Suppressor macrophage treated with lipopolysaccharide for 4 hours (primary cell): Measurements from ENCODE around the gene DNAH14.
"Not testable (repeated sequence)": the region's sequence is repeated elsewhere in the genome, so short reads cannot be mapped to it uniquely, and the experiment has no call there.

Experiments
- DNase-seq: peaks from one replicate; pipeline ENCODE4 v3.0.0-alpha.2; 2020

DNAH14 gene

GRCh38 chr1:225004396-225004795 lies 74.9 kb downstream of the DNAH14 start:
- no peak for DNase-seq

DNA sequence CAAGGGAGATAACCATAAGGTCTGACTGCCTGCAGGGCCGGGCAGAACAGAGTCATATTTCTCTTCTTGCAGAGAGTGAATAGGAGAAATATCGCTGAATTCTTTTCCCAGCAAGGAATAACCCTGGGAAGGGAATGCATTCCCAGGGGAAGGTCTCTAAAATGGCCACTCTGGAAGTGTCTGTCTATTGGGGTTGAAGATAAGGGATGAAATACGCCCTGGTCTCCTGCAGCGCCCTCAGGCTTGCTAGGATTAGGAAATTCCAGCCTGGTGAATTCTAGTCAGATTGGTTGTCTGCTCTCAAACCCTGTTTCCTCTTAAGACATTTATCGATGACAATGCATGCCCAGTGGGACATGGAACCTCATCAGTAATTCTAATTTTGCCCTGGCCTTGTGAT lies 76.9 kb downstream of the DNAH14 start:
- not testable (repeated sequence) for DNase-seq

GRCh38 chr1:225008050-225008449 lies 78.6 kb downstream of the DNAH14 start:
- not testable (repeated sequence) for DNase-seq

GRCh38 chr1:225021037-225021436 lies 91.6 kb downstream of the DNAH14 start:
- DNase-seq = no peak

DNA sequence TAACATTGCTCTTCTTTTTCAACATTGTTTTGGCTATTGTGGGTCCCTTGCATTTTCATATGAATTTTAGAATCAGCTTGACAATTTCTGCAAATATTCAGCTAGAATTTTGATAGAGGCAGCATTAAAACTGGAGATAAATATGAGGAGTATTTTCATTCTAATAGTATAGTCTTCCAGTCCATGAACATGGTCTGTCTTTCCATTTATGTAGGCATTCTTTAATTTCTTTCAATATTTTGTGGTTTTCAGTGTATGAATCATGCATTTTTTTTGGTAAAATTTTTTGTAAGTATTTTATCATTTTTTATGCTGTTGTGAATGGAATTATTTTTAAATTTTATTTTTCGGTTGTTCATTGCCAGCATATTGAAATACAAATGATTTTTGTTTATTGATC lies 97.2 kb downstream of the DNAH14 start:
- DNase-seq = no peak

DNA sequence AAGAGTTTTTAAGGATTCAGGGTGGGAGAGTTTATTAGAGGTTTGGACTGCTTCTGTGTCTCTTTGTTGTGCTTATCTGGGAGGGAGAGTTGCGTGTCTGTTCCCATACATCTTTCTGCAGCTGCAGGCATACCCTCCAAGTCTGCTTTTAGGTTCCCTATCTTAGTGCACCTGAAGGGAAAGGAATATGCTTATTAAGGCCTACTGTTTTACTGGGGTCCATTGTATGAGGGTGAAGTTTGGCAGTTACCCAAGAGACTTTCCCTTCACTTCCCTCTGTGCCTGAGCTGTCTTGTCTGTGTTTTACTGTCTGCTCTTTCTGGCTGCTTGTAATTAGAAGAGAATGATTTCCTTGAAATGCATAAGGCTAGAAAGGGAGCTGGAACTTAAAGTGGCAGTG lies 107.0 kb downstream of the DNAH14 start:
- not testable (repeated sequence) for DNase-seq

- no peak for DNase-seq
These were observed 112.8 kb downstream of the DNAH14 start for GRCh38 chr1:225042263-225042662.

GRCh38 chr1:225044258-225044657 lies 114.8 kb downstream of the DNAH14 start:
- no peak for DNase-seq

GRCh38 chr1:225049594-225049993 lies 120.1 kb downstream of the DNAH14 start:
- DNase-seq = no peak

GRCh38 chr1:225063722-225064121 lies 134.2 kb downstream of the DNAH14 start:
- no peak for DNase-seq

- no peak for DNase-seq
These were observed 141.5 kb downstream of the DNAH14 start for GRCh38 chr1:225070972-225071371.

- DNase-seq = no peak
These were observed 167.7 kb downstream of the DNAH14 start for GRCh38 chr1:225097175-225097574.

DNA sequence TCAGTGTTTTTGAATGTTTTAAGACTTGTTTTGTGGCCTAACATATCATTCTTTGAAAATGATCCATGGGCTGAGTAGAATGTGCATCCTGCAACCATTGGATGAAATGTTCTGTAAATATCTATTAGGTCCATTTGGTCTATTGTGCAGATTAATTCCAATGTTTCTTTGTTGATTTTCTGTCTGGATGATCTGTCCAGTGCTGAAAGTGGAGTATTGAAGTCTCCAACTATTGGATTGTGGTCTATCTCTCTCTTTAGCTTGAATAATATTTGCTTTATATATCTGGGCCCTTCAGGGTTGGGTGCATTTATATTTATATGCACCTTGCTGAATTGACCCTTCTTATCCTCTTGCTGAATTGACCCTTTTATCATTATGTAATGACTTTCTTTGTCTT lies 181.5 kb downstream of the DNAH14 start:
- DNase-seq = no peak

DNA sequence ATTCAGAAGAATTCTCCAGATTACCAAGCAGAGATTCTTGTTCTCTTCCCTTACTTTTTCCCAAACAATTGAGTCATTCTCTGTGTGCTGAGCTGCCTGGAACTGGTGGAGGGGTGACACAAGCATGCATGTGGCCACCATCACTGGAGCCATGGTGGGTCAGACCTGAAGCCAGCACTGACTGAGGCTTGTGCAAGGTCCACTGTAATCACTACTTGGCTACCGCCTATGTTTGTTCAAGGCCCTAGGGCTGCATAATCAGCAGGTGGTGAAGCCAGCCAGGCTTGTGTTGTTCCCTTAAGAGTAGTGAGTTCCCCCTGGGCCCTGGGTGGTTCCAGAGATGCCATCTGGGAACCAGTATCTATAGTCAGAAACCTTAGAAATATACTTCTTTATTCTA lies 183.8 kb downstream of the DNAH14 start:
- no peak for DNase-seq

GRCh38 chr1:225114354-225114990 lies 185.0 kb downstream of the DNAH14 start:
- DNase-seq = no peak

DNA sequence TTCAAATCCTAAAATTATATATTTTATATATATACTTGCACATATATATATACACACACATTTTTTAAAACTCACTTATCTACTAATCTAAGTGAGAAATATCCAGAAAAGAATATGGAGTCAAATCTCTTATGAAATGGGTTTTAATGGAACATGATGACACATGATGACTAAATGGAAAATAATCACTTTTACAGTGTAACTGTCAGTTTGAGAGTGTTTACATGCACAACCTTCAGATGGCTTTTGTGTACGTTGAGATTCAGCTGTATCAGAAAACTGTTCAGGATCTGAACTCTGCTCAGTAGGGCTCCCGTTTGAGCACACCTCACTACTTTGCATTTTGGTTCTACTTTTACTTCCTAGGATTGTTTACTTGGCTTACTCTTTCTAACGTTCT lies 189.8 kb downstream of the DNAH14 start:
- no peak for DNase-seq

- no peak for DNase-seq
These were observed 191.6 kb downstream of the DNAH14 start for GRCh38 chr1:225121095-225121494.

- no peak for DNase-seq
These were observed 202.4 kb downstream of the DNAH14 start for GRCh38 chr1:225131869-225132268.

- no peak for DNase-seq
These were observed 208.5 kb downstream of the DNAH14 start for GRCh38 chr1:225137976-225138375.

- no peak for DNase-seq
These were observed 213.5 kb downstream of the DNAH14 start for GRCh38 chr1:225143001-225143400.

- DNase-seq = no peak
These were observed 217.0 kb downstream of the DNAH14 start for GRCh38 chr1:225146478-225146877.

GRCh38 chr1:225147791-225148190 lies 218.3 kb downstream of the DNAH14 start:
- not testable (repeated sequence) for DNase-seq

DNA sequence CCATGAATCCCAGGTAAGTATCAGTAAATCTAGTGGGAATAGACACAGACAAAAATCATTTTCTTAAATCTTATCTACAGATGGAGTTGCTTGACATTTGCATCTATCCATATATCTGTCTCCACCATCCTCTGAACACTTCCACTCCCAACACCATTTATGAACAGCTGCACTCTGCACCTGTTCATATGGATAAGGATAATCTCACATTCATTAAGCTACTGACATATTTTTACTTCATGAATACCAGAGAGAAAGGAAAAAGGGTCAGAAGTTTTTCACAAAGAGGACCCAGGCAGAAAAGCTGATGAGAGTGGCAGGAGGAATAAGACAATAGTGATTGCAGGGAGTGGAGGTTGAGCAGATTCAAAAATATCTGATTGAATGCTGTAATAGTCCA lies 222.6 kb downstream of the DNAH14 start:
- DNase-seq = no peak

GRCh38 chr1:225155555-225155954 lies 226.1 kb downstream of the DNAH14 start:
- DNase-seq = no peak

- DNase-seq = no peak
These were observed 226.8 kb downstream of the DNAH14 start for GRCh38 chr1:225156254-225156653.

GRCh38 chr1:225158291-225158690 lies 228.8 kb downstream of the DNAH14 start:
- DNase-seq = no peak
